ENCODE results near the gene OPN3. TPM values are rescaled to one million over a fixed set of nuclear protein-coding genes. Genes with fewer than 3 reads are reported as not detected.

OPN3 gene
- total and polyA plus RNA-seq, 2 donors (not counting 3 experiments of a cell fraction or from before 2014, with no cell fraction given) = 16.1 to 23.9 TPM

GRCh38 chr1:241654019-241654418 lies 13.8 kb upstream of the OPN3 start:
- dilution Hi-C loops (cut with MboI; ENCODE audit: extremely low pct_ligation_motif_present, low sequenced_read_pairs) = no loop called here
- Histone ChIP-seq H3K4me1 (ENCODE audit: control insufficient read depth, extremely low read depth, insufficient read depth, low read length) (no peaks in the 10 kb centered on the region), H3K27ac (ENCODE audit: insufficient read depth, low read depth, low read length) (no peak overlapping the region), H3K9me1 (replicated peaks; ENCODE audit: control insufficient read depth, extremely low read depth, insufficient read depth, low read length) (no peaks in the 10 kb centered on the region), H3K9ac (replicated peaks; ENCODE audit: extremely low read depth, insufficient read depth, low read length) (no peak overlapping the region), H3K4me2 (ENCODE audit: insufficient read depth, low read length) (no peak overlapping the region), H3K27me3 (ENCODE audit: control insufficient read depth in 2 of 2, insufficient read depth in 2 of 2, low read length in 2 of 2) (no peaks in the 10 kb centered on the region), H3K4me3 (replicated peaks in 1 of 3; ENCODE audit: insufficient read depth in 1 of 3, low read depth in 1 of 3, low read length in 3 of 3) (no peak overlapping the region), H3K79me2 (ENCODE audit: control insufficient read depth, insufficient read depth, low read length) (no peaks in the 10 kb centered on the region), H3K9me3 (replicated peaks; ENCODE audit: control insufficient read depth, insufficient read depth, low read length) (no peaks in the 10 kb centered on the region), H3K36me3 (ENCODE audit: control insufficient read depth in 2 of 2, extremely low read depth in 1 of 2, insufficient read depth in 2 of 2, low read length in 2 of 2) (no peaks in the 10 kb centered on the region), H4K20me1 (replicated peaks; ENCODE audit: control insufficient read depth, extremely low read depth, insufficient read depth, low read length) (no peaks in the 10 kb centered on the region), H2AFZ (ENCODE audit: low read depth, low read length) (no peak overlapping the region)
- FAIRE-seq (no peak), DNase-seq (ENCODE audit: low read depth, low spot score) (no peak)
- intact Hi-C loops (cut with micrococcal nuclease) = no loop called here
- ChIA-PET CTCF (no interaction called here), POLR2A (interaction anchor here (0.6 kb wide), 1 partner anchor 14 kb away, joined by 3 read pairs; no protein-coding TSS in a partner anchor)
- no peak for TF ChIP-seq JUN (IDR thresholded peaks at IDR 0.05; ENCODE audit: borderline replicate concordance, insufficient read depth, insufficient read length, low read depth)
- no peak for TF ChIP-seq GATA2 (IDR thresholded peaks at IDR 0.05; ENCODE audit: insufficient read depth, insufficient read length, low read depth, low read length)
- no peak for TF ChIP-seq POLR2A (IDR thresholded peaks at IDR 0.05; ENCODE audit: low read depth, low read length)
- TF ChIP-seq POLR2AphosphoS5 (IDR thresholded peaks at IDR 0.05; ENCODE audit: insufficient read depth, low read depth, low read length) = no peak
- TF ChIP-seq EZH2 (IDR thresholded peaks at IDR 0.05; ENCODE audit: borderline replicate concordance, low read depth, low read length, severe bottlenecking) = no peak
- no peak for TF ChIP-seq FOS (IDR thresholded peaks at IDR 0.05; ENCODE audit: borderline replicate concordance, insufficient read depth, low read length)
- no peak for TF ChIP-seq CTCF (IDR thresholded peaks at IDR 0.05; ENCODE audit: extremely low read depth in 1 of 2, insufficient read depth in 1 of 2, low read depth in 1 of 2, low read length in 2 of 2)
- no TSS peak for BruUV-seq (replicated peaks)
